ENCODE measurements around the gene SNU13. TPM values are rescaled to one million over a fixed set of nuclear protein-coding genes. Genes with fewer than 3 reads are reported as not detected.

Gene SNU13
- polyA plus RNA-seq, 1 donor from 2014 or later: 192 TPM

- Histone ChIP-seq H3F3A (ENCODE audit: insufficient read depth, low read length, poor library complexity, severe bottlenecking) (no peaks in the 10 kb centered on the region), H3K79me2 (replicated peaks; ENCODE audit: insufficient read depth, low read length) (no peaks in the 10 kb centered on the region), H4K20me1 (ENCODE audit: insufficient read depth) (no peaks in the 10 kb centered on the region), H3K27me3 (ENCODE audit: insufficient read depth, low read depth, low read length) (no peaks in the 10 kb centered on the region), H3K9me2 (ENCODE audit: insufficient read depth, low read length) (no peaks in the 10 kb centered on the region), H3K4me3 (ENCODE audit: low read length) (no peak overlapping the region), H2AFZ (ENCODE audit: low read depth, low read length) (no peak overlapping the region), H3K4me2 (ENCODE audit: low read length) (no peak overlapping the region), H3K9ac (ENCODE audit: low read length) (no peak overlapping the region), H3K9me3 (ENCODE audit: low read length) (no peaks in the 10 kb centered on the region), H3K36me3 (ENCODE audit: insufficient read depth, low read length) (peaks cover 7% of the 10 kb centered on the region), H3K27ac (ENCODE audit: low read length) (no peak overlapping the region)
- TF ChIP-seq, protein P1, sequence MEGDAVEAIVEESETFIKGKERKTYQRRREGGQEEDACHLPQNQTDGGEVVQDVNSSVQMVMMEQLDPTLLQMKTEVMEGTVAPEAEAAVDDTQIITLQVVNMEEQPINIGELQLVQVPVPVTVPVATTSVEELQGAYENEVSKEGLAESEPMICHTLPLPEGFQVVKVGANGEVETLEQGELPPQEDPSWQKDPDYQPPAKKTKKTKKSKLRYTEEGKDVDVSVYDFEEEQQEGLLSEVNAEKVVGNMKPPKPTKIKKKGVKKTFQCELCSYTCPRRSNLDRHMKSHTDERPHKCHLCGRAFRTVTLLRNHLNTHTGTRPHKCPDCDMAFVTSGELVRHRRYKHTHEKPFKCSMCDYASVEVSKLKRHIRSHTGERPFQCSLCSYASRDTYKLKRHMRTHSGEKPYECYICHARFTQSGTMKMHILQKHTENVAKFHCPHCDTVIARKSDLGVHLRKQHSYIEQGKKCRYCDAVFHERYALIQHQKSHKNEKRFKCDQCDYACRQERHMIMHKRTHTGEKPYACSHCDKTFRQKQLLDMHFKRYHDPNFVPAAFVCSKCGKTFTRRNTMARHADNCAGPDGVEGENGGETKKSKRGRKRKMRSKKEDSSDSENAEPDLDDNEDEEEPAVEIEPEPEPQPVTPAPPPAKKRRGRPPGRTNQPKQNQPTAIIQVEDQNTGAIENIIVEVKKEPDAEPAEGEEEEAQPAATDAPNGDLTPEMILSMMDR (IDR thresholded peaks at IDR 0.05; ENCODE audit: poor library complexity, severe bottlenecking): no peak
- TF ChIP-seq MXI1 (conservative IDR thresholded peaks at IDR 0.05; ENCODE audit: poor library complexity, severe bottlenecking) (no peak), POLR2AphosphoS5 (IDR thresholded peaks at IDR 0.05) (no peak), EZH2 (IDR thresholded peaks at IDR 0.05; ENCODE audit: borderline replicate concordance, insufficient read depth, low read length, poor library complexity, severe bottlenecking) (no peak), RAD21 (conservative IDR thresholded peaks at IDR 0.05) (no peak)
- TF ChIP-seq, protein P2, sequence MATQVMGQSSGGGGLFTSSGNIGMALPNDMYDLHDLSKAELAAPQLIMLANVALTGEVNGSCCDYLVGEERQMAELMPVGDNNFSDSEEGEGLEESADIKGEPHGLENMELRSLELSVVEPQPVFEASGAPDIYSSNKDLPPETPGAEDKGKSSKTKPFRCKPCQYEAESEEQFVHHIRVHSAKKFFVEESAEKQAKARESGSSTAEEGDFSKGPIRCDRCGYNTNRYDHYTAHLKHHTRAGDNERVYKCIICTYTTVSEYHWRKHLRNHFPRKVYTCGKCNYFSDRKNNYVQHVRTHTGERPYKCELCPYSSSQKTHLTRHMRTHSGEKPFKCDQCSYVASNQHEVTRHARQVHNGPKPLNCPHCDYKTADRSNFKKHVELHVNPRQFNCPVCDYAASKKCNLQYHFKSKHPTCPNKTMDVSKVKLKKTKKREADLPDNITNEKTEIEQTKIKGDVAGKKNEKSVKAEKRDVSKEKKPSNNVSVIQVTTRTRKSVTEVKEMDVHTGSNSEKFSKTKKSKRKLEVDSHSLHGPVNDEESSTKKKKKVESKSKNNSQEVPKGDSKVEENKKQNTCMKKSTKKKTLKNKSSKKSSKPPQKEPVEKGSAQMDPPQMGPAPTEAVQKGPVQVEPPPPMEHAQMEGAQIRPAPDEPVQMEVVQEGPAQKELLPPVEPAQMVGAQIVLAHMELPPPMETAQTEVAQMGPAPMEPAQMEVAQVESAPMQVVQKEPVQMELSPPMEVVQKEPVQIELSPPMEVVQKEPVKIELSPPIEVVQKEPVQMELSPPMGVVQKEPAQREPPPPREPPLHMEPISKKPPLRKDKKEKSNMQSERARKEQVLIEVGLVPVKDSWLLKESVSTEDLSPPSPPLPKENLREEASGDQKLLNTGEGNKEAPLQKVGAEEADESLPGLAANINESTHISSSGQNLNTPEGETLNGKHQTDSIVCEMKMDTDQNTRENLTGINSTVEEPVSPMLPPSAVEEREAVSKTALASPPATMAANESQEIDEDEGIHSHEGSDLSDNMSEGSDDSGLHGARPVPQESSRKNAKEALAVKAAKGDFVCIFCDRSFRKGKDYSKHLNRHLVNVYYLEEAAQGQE (IDR thresholded peaks at IDR 0.05; ENCODE audit: borderline replicate concordance): no peak
Measured at GRCh38 chr22:41661713-41662112, 27.0 kb downstream of the SNU13 start.

GRCh38 chr22:41661088-41661487 lies 27.6 kb downstream of the SNU13 start:
- Histone ChIP-seq H3K9ac (ENCODE audit: low read length) (no peak overlapping the region), H4K20me1 (ENCODE audit: insufficient read depth) (no peaks in the 10 kb centered on the region), H3K4me3 (ENCODE audit: low read length) (no peak overlapping the region), H3K79me2 (replicated peaks; ENCODE audit: insufficient read depth, low read length) (no peaks in the 10 kb centered on the region), H3K4me2 (ENCODE audit: low read length) (no peak overlapping the region), H3F3A (ENCODE audit: insufficient read depth, low read length, poor library complexity, severe bottlenecking) (no peaks in the 10 kb centered on the region), H3K9me3 (ENCODE audit: low read length) (no peaks in the 10 kb centered on the region), H3K27ac (ENCODE audit: low read length) (no peak overlapping the region), H3K36me3 (ENCODE audit: insufficient read depth, low read length) (peaks cover 7% of the 10 kb centered on the region), H3K9me2 (ENCODE audit: insufficient read depth, low read length) (no peaks in the 10 kb centered on the region), H2AFZ (ENCODE audit: low read depth, low read length) (no peak overlapping the region), H3K27me3 (ENCODE audit: insufficient read depth, low read depth, low read length) (no peaks in the 10 kb centered on the region)
- TF ChIP-seq EP300 (conservative IDR thresholded peaks at IDR 0.05; ENCODE audit: poor library complexity, severe bottlenecking): no peak
- TF ChIP-seq, protein P2 (IDR thresholded peaks at IDR 0.05; ENCODE audit: borderline replicate concordance): no peak
- TF ChIP-seq TAF1 (IDR thresholded peaks at IDR 0.05; ENCODE audit: low read depth): no peak
- no peak for TF ChIP-seq RAD21 (conservative IDR thresholded peaks at IDR 0.05)
- no peak for TF ChIP-seq SMC3 (conservative IDR thresholded peaks at IDR 0.05; ENCODE audit: poor library complexity)
- no peak for TF ChIP-seq EZH2 (IDR thresholded peaks at IDR 0.05; ENCODE audit: borderline replicate concordance, insufficient read depth, low read length, poor library complexity, severe bottlenecking)
- no peak for TF ChIP-seq MXI1 (conservative IDR thresholded peaks at IDR 0.05; ENCODE audit: poor library complexity, severe bottlenecking)
- TF ChIP-seq POLR2AphosphoS5 (IDR thresholded peaks at IDR 0.05): no peak
- TF ChIP-seq, protein P1 (IDR thresholded peaks at IDR 0.05; ENCODE audit: poor library complexity, severe bottlenecking): no peak

Data from neural cell (in vitro differentiated cells).